Measurements from ENCODE around the gene STAT2.

GRCh38 chr12:56299308-56299852 is 60.5 kb downstream of the STAT2 start:
- TF ChIP-seq CTCF (IDR thresholded peaks at IDR 0.05) (no peak), POLR2A (IDR thresholded peaks at IDR 0.05) (no peak)
